DMS53 (cell line): ENCODE measurements around the gene CHEK2.
"Not testable (repeated sequence)": the region's sequence is repeated elsewhere in the genome, so short reads cannot be mapped to it uniquely, and the experiment has no call there.

ENCODE experiments used
- DNase-seq: peaks from one replicate; lab custom pipeline; 2025; lab: John Stamatoyannopoulos, UW

CHEK2 gene

GRCh38 chr22:28689796-28690195 is 51.8 kb downstream of the CHEK2 start:
- DNase-seq, result not testable (repeated sequence)

GRCh38 chr22:28682966-28683365 is 58.7 kb downstream of the CHEK2 start:
- DNase-seq, result not testable (repeated sequence)

- DNase-seq, result peak; percentile 72
These were observed 60.7 kb downstream of the CHEK2 start for GRCh38 chr22:28680813-28681490.

GRCh38 chr22:28679611-28680287 is 61.9 kb downstream of the CHEK2 start, which contains the start of gene TTC28:
Gene TTC28 (minus strand): TSS chr22:28679840. CDS start chr22:28679723, 117 bp downstream.
- peak; percentile 69 for DNase-seq

- DNase-seq, result not testable (repeated sequence)
These were observed 62.6 kb downstream of the CHEK2 start for GRCh38 chr22:28678778-28679610.

GRCh38 chr22:28678170-28678569 is 63.5 kb downstream of the CHEK2 start:
- not testable (repeated sequence) for DNase-seq

- no peak for DNase-seq
These were observed 67.5 kb downstream of the CHEK2 start for GRCh38 chr22:28674121-28674563.

- no peak for DNase-seq
These were observed 70.9 kb downstream of the CHEK2 start for GRCh38 chr22:28670756-28671155.

- DNase-seq, result no peak
These were observed 71.5 kb downstream of the CHEK2 start for GRCh38 chr22:28670161-28670560.

- DNase-seq, result no peak
These were observed 72.2 kb downstream of the CHEK2 start for GRCh38 chr22:28669387-28669786.

GRCh38 chr22:28663569-28663942 is 78.1 kb downstream of the CHEK2 start:
- not testable (repeated sequence) for DNase-seq

GRCh38 chr22:28658448-28658847 is 83.2 kb downstream of the CHEK2 start:
- no peak for DNase-seq

GRCh38 chr22:28656181-28656580 is 85.4 kb downstream of the CHEK2 start:
- no peak for DNase-seq

GRCh38 chr22:28650463-28650862 is 91.2 kb downstream of the CHEK2 start:
- DNase-seq, result no peak

GRCh38 chr22:28648792-28649191 is 92.8 kb downstream of the CHEK2 start:
- no peak for DNase-seq

- DNase-seq, result no peak
These were observed 94.4 kb downstream of the CHEK2 start for GRCh38 chr22:28647216-28647615.

GRCh38 chr22:28639321-28639720 is 102.3 kb downstream of the CHEK2 start:
- DNase-seq, result no peak
